Activated CD4-positive, alpha-beta T cell treated with anti-CD3 and anti-CD28 coated beads for 36 hours (primary cell): ENCODE measurements around the gene NTN1. TPM values are rescaled to one million over a fixed set of nuclear protein-coding genes. Genes with fewer than 3 reads are reported as not detected.
A peak's percentile ranks its signal among the peaks of the same experiment; 100 is the strongest.

Experiments
- ATAC-seq: fragments of 200-7000 bp; cut with Tn5 transposase; one replicate; pipeline ENCODE4 v1.10.0; 2021; ENCODE audit warnings: mild to moderate bottlenecking, moderate library complexity
- CTCF ChIA-PET: fragments of 350-600 bp; sonication (Branson Sonifier 250); formaldehyde crosslinking; loops from one replicate; lab custom pipeline; 2021; ENCODE audit warnings: antibody characterized with exemption; lab: Charles Lee
- POLR2A ChIA-PET: fragments of 350-600 bp; sonication (Branson Sonifier 250); formaldehyde crosslinking; loops from one replicate; lab custom pipeline; 2021; ENCODE audit warnings: antibody characterized with exemption, inconsistent platforms; lab: Charles Lee
- DNase-seq: peaks from one replicate; pipeline ENCODE4 v3.0.0-alpha.2; 2020
- H3K27ac Mint-ChIP-seq: one replicate; pipeline ENCODE4 v1.8.0; 2021; ENCODE audit warnings: mixed read lengths
- H3K27me3 Mint-ChIP-seq: one replicate; pipeline ENCODE4 v1.8.0; 2021; ENCODE audit warnings: mixed read lengths
- H3K36me3 Mint-ChIP-seq: one replicate; pipeline ENCODE4 v1.8.0; 2021; ENCODE audit warnings: low read depth, mixed read lengths
- H3K4me1 Mint-ChIP-seq: one replicate; pipeline ENCODE4 v1.8.0; 2021; ENCODE audit warnings: mixed read lengths
- H3K4me3 Mint-ChIP-seq: one replicate; pipeline ENCODE4 v1.8.0; 2021; ENCODE audit warnings: mild to moderate bottlenecking, moderate library complexity, mixed read lengths
- H3K9me3 Mint-ChIP-seq: one replicate; pipeline ENCODE4 v1.8.0; 2021; ENCODE audit warnings: low read depth, mixed read lengths
- intact Hi-C, 2 experiments: fragments of 100-400 bp; cut with DNase I in 1 of 2; cut with micrococcal nuclease in 1 of 2; formaldehyde crosslinking; loops; one replicate each; pipeline versions ENCODE4 v1.14.2 to v1.15.1; 2022 to 2024; cut with DNase I, micrococcal nuclease
- total RNA-seq, 2 experiments: library from RNA; stranded (reverse); gene quantifications; one replicate each; pipeline ENCODE4 v1.2.3, GENCODE V29; 2021

Gene NTN1
- total RNA-seq, 2 experiments from 2014 or later: 0.60 to 0.71 TPM

- POLR2A ChIA-PET: interaction anchor here (1.8 kb wide), 1 partner anchor 12 kb away, joined by 4 read pairs; no protein-coding TSS in a partner anchor
- peaks cover 2% of the 10 kb centered on the region for H3K9me3 Mint-ChIP-seq
- CTCF ChIA-PET: interaction anchor here (0.6 to 1.0 kb wide), 2 partner anchors 12 to 39 kb away, joined by 3 read pairs; no protein-coding TSS in a partner anchor
- H3K36me3 Mint-ChIP-seq: peaks cover 6% of the 10 kb centered on the region
- intact Hi-C loops: loop anchor here in 1 of 2 experiments (1.0 kb wide), 3 partner anchors 12 to 50 kb away; no protein-coding TSS in a partner anchor
- H3K27ac Mint-ChIP-seq: peak overlapping the region; percentile 82
- H3K4me1 Mint-ChIP-seq: peaks cover 20% of the 10 kb centered on the region
- ATAC-seq: peak; percentile 84
- no peaks in the 10 kb centered on the region for H3K27me3 Mint-ChIP-seq
- peak; percentile 85 for DNase-seq
- peak overlapping the region; percentile 73 for H3K4me3 Mint-ChIP-seq
Observed at GRCh38 chr17:9239793-9240658, 218.7 kb downstream of the NTN1 start.

DNA sequence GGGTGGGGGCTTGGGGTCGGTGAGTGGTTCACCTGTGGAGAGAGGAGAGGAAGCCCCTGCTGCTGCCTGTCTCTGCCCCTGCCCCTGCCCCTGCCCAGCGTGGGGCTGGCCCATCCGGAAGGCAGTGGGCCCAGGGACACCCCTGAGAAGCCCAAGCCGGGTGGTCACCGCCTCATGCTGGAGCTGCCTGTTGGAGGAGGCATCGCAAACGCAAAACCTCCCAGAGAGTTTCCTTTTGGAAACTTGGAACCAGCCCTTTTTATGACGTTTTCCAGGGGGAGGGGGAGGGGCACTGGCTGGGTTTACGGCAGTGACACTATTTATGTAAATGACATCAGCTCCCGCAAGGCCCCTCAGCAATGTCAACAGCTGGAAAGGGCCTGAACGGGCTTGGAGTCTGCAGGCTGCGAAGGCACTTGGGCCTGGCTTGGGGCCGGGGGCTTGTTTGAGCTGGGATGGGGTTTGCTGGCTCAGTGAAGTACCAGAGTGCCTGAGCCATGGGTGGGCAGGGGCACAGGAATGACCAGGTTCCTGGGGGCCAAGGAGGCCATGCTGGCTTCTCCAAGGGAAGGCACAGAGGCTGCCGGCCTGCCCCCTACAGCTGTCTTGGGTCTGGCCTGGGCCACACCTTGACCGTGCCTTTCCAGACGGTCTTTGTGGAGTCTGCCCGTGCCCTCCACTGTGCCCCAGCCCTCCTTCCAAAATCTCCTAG, 219.5 kb downstream of the NTN1 start:
- Mint-ChIP-seq H3K27ac (peak overlapping the region; percentile 6), H3K9me3 (no peaks in the 10 kb centered on the region), H3K4me1 (peaks cover 13% of the 10 kb centered on the region), H3K4me3 (peak overlapping the region; percentile 17), H3K36me3 (peaks cover 6% of the 10 kb centered on the region), H3K27me3 (no peaks in the 10 kb centered on the region)
- ChIA-PET CTCF (interaction anchor here (0.6 kb wide), 1 partner anchor 38 kb away, joined by 3 read pairs; no protein-coding TSS in a partner anchor), POLR2A (interaction anchor here (1.8 kb wide), 1 partner anchor 12 kb away, joined by 4 read pairs; no protein-coding TSS in a partner anchor)
- DNase-seq (no peak), ATAC-seq (no peak)
- intact Hi-C loops: loop anchor here in 1 of 2 experiments (1.0 kb wide), 3 partner anchors 11 to 49 kb away; no protein-coding TSS in a partner anchor

GRCh38 chr17:9241371-9241712, 220.0 kb downstream of the NTN1 start:
- peak overlapping the region; percentile 6 for H3K27ac Mint-ChIP-seq
- peaks cover 12% of the 10 kb centered on the region for H3K4me1 Mint-ChIP-seq
- no peaks in the 10 kb centered on the region for H3K27me3 Mint-ChIP-seq
- ChIA-PET POLR2A (interaction anchor here (1.8 kb wide), 1 partner anchor 11 kb away, joined by 4 read pairs; no protein-coding TSS in a partner anchor), CTCF (no interaction called here)
- ATAC-seq (no peak), DNase-seq (no peak)
- H3K9me3 Mint-ChIP-seq: no peaks in the 10 kb centered on the region
- intact Hi-C loops: no loop called here
- no peak overlapping the region for H3K4me3 Mint-ChIP-seq
- H3K36me3 Mint-ChIP-seq: peaks cover 6% of the 10 kb centered on the region

- intact Hi-C loops: no loop called here
- ChIA-PET CTCF (no interaction called here), POLR2A (no interaction called here)
- no peak for DNase-seq
- Mint-ChIP-seq H3K36me3 (peaks cover 6% of the 10 kb centered on the region), H3K4me1 (peaks cover 12% of the 10 kb centered on the region), H3K27ac (no peak overlapping the region), H3K27me3 (no peaks in the 10 kb centered on the region), H3K4me3 (no peak overlapping the region), H3K9me3 (no peaks in the 10 kb centered on the region)
- no peak for ATAC-seq
Observed at GRCh38 chr17:9241774-9242496, 220.6 kb downstream of the NTN1 start.

- ChIA-PET CTCF (no interaction called here), POLR2A (no interaction called here)
- Mint-ChIP-seq H3K27me3 (no peaks in the 10 kb centered on the region), H3K4me1 (peaks cover 12% of the 10 kb centered on the region), H3K4me3 (no peak overlapping the region), H3K9me3 (no peaks in the 10 kb centered on the region), H3K36me3 (peaks cover 6% of the 10 kb centered on the region), H3K27ac (no peak overlapping the region)
- ATAC-seq (no peak), DNase-seq (no peak)
- intact Hi-C loops: no loop called here
Observed at GRCh38 chr17:9242497-9242881, 221.2 kb downstream of the NTN1 start.

GRCh38 chr17:9242983-9243382, 221.7 kb downstream of the NTN1 start:
- ATAC-seq (no peak), DNase-seq (no peak)
- CTCF ChIA-PET: no interaction called here
- Mint-ChIP-seq H3K9me3 (no peaks in the 10 kb centered on the region), H3K36me3 (peaks cover 5% of the 10 kb centered on the region), H3K4me1 (peaks cover 12% of the 10 kb centered on the region), H3K27ac (no peak overlapping the region), H3K27me3 (no peaks in the 10 kb centered on the region), H3K4me3 (no peak overlapping the region)
- POLR2A ChIA-PET: no interaction called here
- intact Hi-C loops: no loop called here

DNA sequence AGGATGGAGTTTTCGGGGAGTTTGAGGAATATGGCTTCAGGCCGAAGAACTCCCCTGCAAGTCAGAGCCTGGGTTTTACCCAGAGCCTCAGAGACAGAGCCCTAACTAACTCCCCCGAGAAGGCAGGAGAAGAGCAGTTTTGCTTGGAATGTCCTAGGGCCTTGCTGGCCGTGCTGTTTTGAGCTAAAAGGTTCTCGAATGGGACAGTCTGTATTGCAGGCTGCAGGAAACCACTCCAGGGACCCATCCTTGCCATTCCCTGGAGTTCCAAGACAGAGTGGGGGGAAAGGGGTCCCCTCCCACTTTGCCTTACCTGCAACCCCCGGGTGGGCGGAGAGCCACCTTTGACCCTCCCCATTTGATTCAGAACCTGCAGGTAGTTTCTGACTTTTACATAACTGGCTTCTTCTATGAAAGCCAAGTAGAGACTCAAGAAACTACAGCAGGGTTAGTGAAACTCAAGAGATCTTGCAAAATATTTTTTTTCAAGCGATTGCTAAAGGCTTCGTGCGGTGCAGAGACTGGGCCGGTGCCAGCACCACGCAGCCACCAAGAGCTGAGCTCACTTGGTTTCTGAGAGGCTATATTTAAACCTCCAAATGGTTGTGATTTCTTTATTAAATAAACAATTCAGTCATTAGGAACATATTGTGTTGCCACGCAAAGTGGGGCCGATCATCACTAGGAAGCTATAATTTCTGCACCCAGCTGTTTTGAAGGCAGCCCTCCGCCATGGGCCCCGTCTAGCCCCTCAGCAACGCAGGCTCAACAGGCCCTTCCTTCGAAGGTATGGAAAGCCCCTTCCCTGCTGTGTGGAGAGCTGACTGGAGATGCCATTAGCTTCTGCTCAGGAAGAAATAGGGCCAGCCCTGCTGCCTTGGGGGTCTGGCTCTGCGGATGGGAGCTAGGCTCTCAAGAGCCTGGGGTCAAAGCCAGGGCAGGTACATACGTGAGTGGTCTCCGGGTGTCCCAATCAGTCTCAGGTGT, 223.0 kb downstream of the NTN1 start:
- DNase-seq: no peak
- H3K27me3 Mint-ChIP-seq: no peaks in the 10 kb centered on the region
- H3K4me1 Mint-ChIP-seq: peaks cover 3% of the 10 kb centered on the region
- no peak overlapping the region for H3K4me3 Mint-ChIP-seq
- CTCF ChIA-PET: no interaction called here
- intact Hi-C loops: no loop called here
- no peaks in the 10 kb centered on the region for H3K9me3 Mint-ChIP-seq
- no peak for ATAC-seq
- POLR2A ChIA-PET: interaction anchor here (1.3 kb wide), 1 partner anchor 285 kb away, joined by 3 read pairs; no protein-coding TSS in a partner anchor
- H3K27ac Mint-ChIP-seq: no peak overlapping the region
- H3K36me3 Mint-ChIP-seq: no peaks in the 10 kb centered on the region

DNA sequence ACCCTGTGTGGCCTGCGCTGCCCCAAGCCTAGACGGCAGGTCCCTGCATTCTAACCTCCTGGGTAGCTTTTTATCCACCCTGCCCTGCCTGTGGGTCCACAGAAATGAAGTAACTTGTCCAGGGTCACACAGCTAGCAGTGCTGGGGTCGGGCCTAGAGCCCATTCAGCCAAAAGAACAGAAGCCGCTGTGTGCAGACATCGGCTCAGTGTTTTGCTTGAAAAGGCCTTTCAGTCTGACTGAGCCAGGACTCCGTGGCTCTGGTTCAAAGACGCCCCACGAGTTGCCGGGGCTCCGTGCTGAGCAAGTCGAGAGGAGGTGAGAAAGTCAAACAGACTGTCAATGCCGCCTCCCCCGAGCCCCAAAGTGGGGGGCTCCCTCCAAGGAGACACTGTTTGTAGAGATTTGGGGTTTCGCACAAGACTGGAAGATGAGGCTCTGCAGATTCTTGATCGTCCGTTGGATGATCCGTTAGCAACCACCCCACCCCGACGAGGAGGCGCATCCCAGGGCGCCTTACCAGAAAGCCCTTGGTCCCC, 226.2 kb downstream of the NTN1 start:
- ChIA-PET POLR2A (no interaction called here), CTCF (no interaction called here)
- H3K4me3 Mint-ChIP-seq: no peak overlapping the region
- DNase-seq: no peak
- intact Hi-C loops: no loop called here
- no peaks in the 10 kb centered on the region for H3K9me3 Mint-ChIP-seq
- no peak for ATAC-seq
- no peaks in the 10 kb centered on the region for H3K27me3 Mint-ChIP-seq
- peaks cover 12% of the 10 kb centered on the region for H3K4me1 Mint-ChIP-seq
- H3K36me3 Mint-ChIP-seq: no peaks in the 10 kb centered on the region
- H3K27ac Mint-ChIP-seq: peak overlapping the region; percentile 42

GRCh38 chr17:9249245-9249953, 228.1 kb downstream of the NTN1 start:
- no peaks in the 10 kb centered on the region for H3K36me3 Mint-ChIP-seq
- no peaks in the 10 kb centered on the region for H3K9me3 Mint-ChIP-seq
- peaks cover 30% of the 10 kb centered on the region for H3K4me1 Mint-ChIP-seq
- no peak overlapping the region for H3K4me3 Mint-ChIP-seq
- CTCF ChIA-PET: no interaction called here
- ATAC-seq (no peak), DNase-seq (no peak)
- H3K27me3 Mint-ChIP-seq: no peaks in the 10 kb centered on the region
- intact Hi-C loops: no loop called here
- H3K27ac Mint-ChIP-seq: peak overlapping the region; percentile 16
- POLR2A ChIA-PET: no interaction called here

- intact Hi-C loops: no loop called here
- ChIA-PET POLR2A (no interaction called here), CTCF (interaction anchor here (1.5 kb wide), 1 partner anchor 38 kb away, joined by 5 read pairs; no protein-coding TSS in a partner anchor)
- H3K9me3 Mint-ChIP-seq: no peaks in the 10 kb centered on the region
- no peak for ATAC-seq
- peak overlapping the region; percentile 56 for H3K27ac Mint-ChIP-seq
- peaks cover 42% of the 10 kb centered on the region for H3K4me1 Mint-ChIP-seq
- no peak overlapping the region for H3K4me3 Mint-ChIP-seq
- no peaks in the 10 kb centered on the region for H3K36me3 Mint-ChIP-seq
- no peaks in the 10 kb centered on the region for H3K27me3 Mint-ChIP-seq
- DNase-seq: no peak
Observed at GRCh38 chr17:9251273-9251672, 230.0 kb downstream of the NTN1 start.
